Neural cell (in vitro differentiated cells): ENCODE data around the gene CACNG6. TPM values are rescaled to one million over a fixed set of nuclear protein-coding genes. Genes with fewer than 3 reads are reported as not detected.

Experiments used
- H2AFZ ChIP-seq: fragments of 200-600, 300-800 bp; sonication (generic), shearing (Covaris generic); 2 replicates; pipeline ENCODE4 v1.6.0; 2014; ENCODE audit warnings: low read depth, mild to moderate bottlenecking, antibody characterized with exemption, low read length, moderate library complexity
- H3F3A ChIP-seq: fragments of 200-600 bp; shearing (Covaris generic); 2 replicates; pipeline ENCODE4 v1.6.1; 2016; ENCODE audit warnings: mild to moderate bottlenecking, moderate library complexity, mixed read lengths, antibody characterized with exemption, low read length; ENCODE audit not compliant: insufficient read depth, poor library complexity, severe bottlenecking
- H3K27ac ChIP-seq: fragments of 200-600, 300-800 bp; sonication (generic), shearing (Covaris generic); 2 replicates; pipeline ENCODE4 v1.5.1; 2014; ENCODE audit warnings: mild to moderate bottlenecking, low read length, moderate library complexity
- H3K27me3 ChIP-seq: fragments of 300-800, 200-600 bp; sonication (generic), shearing (Covaris generic); 2 replicates; pipeline ENCODE4 v1.6.0; 2014; ENCODE audit warnings: mild to moderate bottlenecking, low read depth, low read length, moderate library complexity; ENCODE audit not compliant: insufficient read depth
- H3K36me3 ChIP-seq: fragments of 300-800, 200-600 bp; sonication (generic), shearing (Covaris generic); 2 replicates; pipeline ENCODE4 v1.5.1; 2014; ENCODE audit warnings: mild to moderate bottlenecking, antibody characterized with exemption, low read length, moderate library complexity; ENCODE audit not compliant: insufficient read depth
- H3K4me2 ChIP-seq: fragments of 300-800, 200-600 bp; sonication (generic), shearing (Covaris generic); 2 replicates; pipeline ENCODE4 v1.6.0; 2014; ENCODE audit warnings: mild to moderate bottlenecking, low read length
- H3K4me3 ChIP-seq: fragments of 300-800, 200-600 bp; sonication (generic), shearing (Covaris generic); 2 replicates; pipeline ENCODE4 v1.5.1; 2014; ENCODE audit warnings: mild to moderate bottlenecking, low read length, moderate library complexity
- H3K79me2 ChIP-seq: fragments of 200-600 bp; shearing (Covaris generic); replicated peaks from 2 replicates; pipeline ENCODE4 v1.6.0; 2014; ENCODE audit warnings: mild to moderate bottlenecking, low read length, moderate library complexity; ENCODE audit not compliant: insufficient read depth
- H3K9ac ChIP-seq: fragments of 300-800, 200-600 bp; sonication (generic), shearing (Covaris generic); 2 replicates; pipeline ENCODE4 v1.6.1; 2016; ENCODE audit warnings: mild to moderate bottlenecking, low read length, mixed read lengths
- H3K9me2 ChIP-seq: fragments of 200-600 bp; shearing (Covaris generic); 2 replicates; pipeline ENCODE4 v1.6.1; 2016; ENCODE audit warnings: mild to moderate bottlenecking, low read length, mixed read lengths; ENCODE audit not compliant: insufficient read depth
- H3K9me3 ChIP-seq: fragments of 200-600, 300-800 bp; sonication (generic), shearing (Covaris generic); 2 replicates; pipeline ENCODE4 v1.6.1; 2016; ENCODE audit warnings: mild to moderate bottlenecking, mixed run types, low read length, moderate library complexity, mixed read lengths
- H4K20me1 ChIP-seq: fragments of 200-600 bp; shearing (Covaris generic); 2 replicates; pipeline ENCODE4 v1.6.1; 2016; ENCODE audit warnings: mild to moderate bottlenecking, mixed run types; ENCODE audit not compliant: insufficient read depth
- CTCF ChIP-seq: fragments of 450-650 bp; IDR thresholded peaks from 2 replicates; pipeline ENCODE4 v1.5.1; 2014; ENCODE audit warnings: antibody characterized with exemption, mild to moderate bottlenecking, moderate library complexity; ENCODE audit not compliant: poor library complexity, severe bottlenecking
- EP300 ChIP-seq: fragments of 450-650 bp; conservative IDR thresholded peaks from 2 replicates; pipeline ENCODE4 v1.6.1; 2014; ENCODE audit warnings: antibody characterized with exemption, mild to moderate bottlenecking, moderate library complexity; ENCODE audit not compliant: poor library complexity, severe bottlenecking
- EZH2 ChIP-seq: fragments of 200-600, 300-800 bp; shearing (Covaris generic), sonication (generic); IDR thresholded peaks from 2 replicates; pipeline ENCODE4 v1.6.1; 2014; ENCODE audit warnings: antibody characterized with exemption, low read length, borderline replicate concordance, mild to moderate bottlenecking; ENCODE audit not compliant: insufficient read depth, poor library complexity, severe bottlenecking
- MXI1 ChIP-seq: fragments of 450-650 bp; conservative IDR thresholded peaks from 2 replicates; pipeline ENCODE4 v1.6.1; 2014; ENCODE audit warnings: antibody characterized with exemption, mild to moderate bottlenecking; ENCODE audit not compliant: poor library complexity, severe bottlenecking
- POLR2AphosphoS5 ChIP-seq: IDR thresholded peaks from 2 replicates; pipeline ENCODE4 v1.6.1; 2012
- RAD21 ChIP-seq: fragments of 450-650 bp; conservative IDR thresholded peaks from 2 replicates; pipeline ENCODE4 v1.6.1; 2014; ENCODE audit warnings: antibody characterized with exemption, mild to moderate bottlenecking, moderate library complexity
- REST ChIP-seq: IDR thresholded peaks from 2 replicates; pipeline ENCODE4 v1.6.1; 2012; ENCODE audit warnings: borderline replicate concordance
- SMC3 ChIP-seq: fragments of 450-650 bp; conservative IDR thresholded peaks from 2 replicates; pipeline ENCODE4 v1.6.1; 2014; ENCODE audit warnings: antibody characterized with exemption, mild to moderate bottlenecking, moderate library complexity; ENCODE audit not compliant: poor library complexity
- TAF1 ChIP-seq: IDR thresholded peaks from 2 replicates; pipeline ENCODE4 v1.6.1; 2012; ENCODE audit warnings: low read depth
- polyA minus RNA-seq: library from RNA; depleted of rRNA, polyadenylated mRNA; stranded (reverse); fragments of >200 nt; gene quantifications from 2 replicates; pipeline ENCODE4 v1.2.3, GENCODE V29; 2014
- polyA plus RNA-seq: library from polyadenylated mRNA; depleted of rRNA; stranded (reverse); fragments of >200 nt; gene quantifications from 2 replicates; pipeline ENCODE4 v1.2.3, GENCODE V29; 2014

The CACNG6 gene
- 0.28 and 0.60 TPM in 2 replicates for polyA plus RNA-seq
- polyA minus RNA-seq, result 0.46 and 0.97 TPM in 2 replicates

GRCh38 chr19:53991224-53992113 lies at the start of gene CACNG6:
TSS of gene CACNG6 (plus strand) at chr19:53991637. CDS start at chr19:53992878, 1,241 bp downstream.
- H3K4me2 ChIP-seq, result no peak within 1 kb of the TSS
- H3K9ac ChIP-seq, result no peak within 1 kb of the TSS
- no peaks in the 10 kb centered on the region for H3K9me2 ChIP-seq
- H3K27ac ChIP-seq, result no peak within 1 kb of the TSS
- no peak within 1 kb of the TSS for H3K4me3 ChIP-seq
- no peaks in the 10 kb centered on the region for H3K36me3 ChIP-seq
- no peaks in the 10 kb centered on the region for H4K20me1 ChIP-seq
- H3K9me3 ChIP-seq, result no peaks in the 10 kb centered on the region
- H3K27me3 ChIP-seq, result no peaks in the 10 kb centered on the region
- no peak within 1 kb of the TSS for H2AFZ ChIP-seq
- H3K79me2 ChIP-seq, result no peaks in the 10 kb centered on the region
- TF ChIP-seq MXI1, result no peak
- TF ChIP-seq CTCF, result no peak
- TF ChIP-seq SMC3, result no peak
- no peak for TF ChIP-seq EP300
- TF ChIP-seq TAF1, result no peak
- TF ChIP-seq RAD21, result no peak
- no peak for TF ChIP-seq POLR2AphosphoS5
- TF ChIP-seq EZH2, result no peak
- H3F3A ChIP-seq, result no peaks in the 10 kb centered on the region

- no peaks in the 10 kb centered on the region for H4K20me1 ChIP-seq
- H3K79me2 ChIP-seq, result no peaks in the 10 kb centered on the region
- H3K4me3 ChIP-seq, result no peak overlapping the region
- H2AFZ ChIP-seq, result no peak overlapping the region
- H3K9me3 ChIP-seq, result peaks cover 4% of the 10 kb centered on the region
- H3K4me2 ChIP-seq, result no peak overlapping the region
- H3K27ac ChIP-seq, result no peak overlapping the region
- no peaks in the 10 kb centered on the region for H3K36me3 ChIP-seq
- H3F3A ChIP-seq, result no peaks in the 10 kb centered on the region
- no peak overlapping the region for H3K9ac ChIP-seq
- TF ChIP-seq TAF1, result no peak
- TF ChIP-seq RAD21, result no peak
- TF ChIP-seq EZH2, result no peak
- no peak for TF ChIP-seq REST
- TF ChIP-seq CTCF, result no peak
- TF ChIP-seq EP300, result no peak
- no peak for TF ChIP-seq POLR2AphosphoS5
- TF ChIP-seq SMC3, result no peak
- no peak for TF ChIP-seq MXI1
- H3K9me2 ChIP-seq, result no peaks in the 10 kb centered on the region
- H3K27me3 ChIP-seq, result no peaks in the 10 kb centered on the region
These were observed 49.2 kb upstream of the CACNG6 start for GRCh38 chr19:53942001-53942786.
